Coronary artery (tissue), 2 donors: ENCODE measurements around the gene EHHADH.

Experiments
- DNase-seq: peaks from one replicate; pipeline ENCODE4 v3.0.0-alpha.2; 2017; ENCODE audit warnings: low spot score
- H3K27ac ChIP-seq, 2 donors: fragments of 200-600 bp; sonication (generic); one replicate each; pipeline ENCODE4 v1.5.1; 2016 to 2019
- H3K4me3 ChIP-seq: fragments of 200-600 bp; sonication (generic); 2 replicates; pipeline ENCODE4 v1.5.1; 2016; ENCODE audit warnings: mild to moderate bottlenecking, moderate library complexity
- TF ChIP-seq, protein P1 (sequence below): fragments of 200-600 bp; sonication (generic); IDR thresholded peaks from one replicate; pipeline ENCODE4 v1.5.1; 2019; ENCODE audit warnings: antibody characterized with exemption

Gene EHHADH

DNA sequence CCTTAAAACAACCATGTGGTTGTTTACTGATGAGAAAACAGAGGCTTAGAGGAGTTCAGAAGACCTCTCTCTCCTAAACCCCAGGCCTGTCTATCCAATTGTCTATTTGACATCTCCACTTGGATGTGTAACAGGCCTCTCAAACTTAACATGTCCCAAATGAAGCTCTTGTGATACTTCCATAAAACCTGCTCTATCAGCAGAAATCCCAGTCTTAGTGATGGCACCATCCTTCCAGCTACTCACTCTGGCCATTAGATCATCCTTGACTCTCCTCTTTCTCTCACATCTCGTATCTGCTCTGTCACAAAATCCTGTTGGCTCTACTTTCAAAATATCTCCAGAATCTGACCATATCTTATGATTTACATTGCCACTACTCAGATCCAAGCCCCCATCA is 28.8 kb downstream of the EHHADH start:
- no peak for DNase-seq
- Histone ChIP-seq H3K27ac (no peak overlapping the region), H3K4me3 (no peak overlapping the region)
- TF ChIP-seq, protein P1, sequence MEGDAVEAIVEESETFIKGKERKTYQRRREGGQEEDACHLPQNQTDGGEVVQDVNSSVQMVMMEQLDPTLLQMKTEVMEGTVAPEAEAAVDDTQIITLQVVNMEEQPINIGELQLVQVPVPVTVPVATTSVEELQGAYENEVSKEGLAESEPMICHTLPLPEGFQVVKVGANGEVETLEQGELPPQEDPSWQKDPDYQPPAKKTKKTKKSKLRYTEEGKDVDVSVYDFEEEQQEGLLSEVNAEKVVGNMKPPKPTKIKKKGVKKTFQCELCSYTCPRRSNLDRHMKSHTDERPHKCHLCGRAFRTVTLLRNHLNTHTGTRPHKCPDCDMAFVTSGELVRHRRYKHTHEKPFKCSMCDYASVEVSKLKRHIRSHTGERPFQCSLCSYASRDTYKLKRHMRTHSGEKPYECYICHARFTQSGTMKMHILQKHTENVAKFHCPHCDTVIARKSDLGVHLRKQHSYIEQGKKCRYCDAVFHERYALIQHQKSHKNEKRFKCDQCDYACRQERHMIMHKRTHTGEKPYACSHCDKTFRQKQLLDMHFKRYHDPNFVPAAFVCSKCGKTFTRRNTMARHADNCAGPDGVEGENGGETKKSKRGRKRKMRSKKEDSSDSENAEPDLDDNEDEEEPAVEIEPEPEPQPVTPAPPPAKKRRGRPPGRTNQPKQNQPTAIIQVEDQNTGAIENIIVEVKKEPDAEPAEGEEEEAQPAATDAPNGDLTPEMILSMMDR: no peak

DNA sequence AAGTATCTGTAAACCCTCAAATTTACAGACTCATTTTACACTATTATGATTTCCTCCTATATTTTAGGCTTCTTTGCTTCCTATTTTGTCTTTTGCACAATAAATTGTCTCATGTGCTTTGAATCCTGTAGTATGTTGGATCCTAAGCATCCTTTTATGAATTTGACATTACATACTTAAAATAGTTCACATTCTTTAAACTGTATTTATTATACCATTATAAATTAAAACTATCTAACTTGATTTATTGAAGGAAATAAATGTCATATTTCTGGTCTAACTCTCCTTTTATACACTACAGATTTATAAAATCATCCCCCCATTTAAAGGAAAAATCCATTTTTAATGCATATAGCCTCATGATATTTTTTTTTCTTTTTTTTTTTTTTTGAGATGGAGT is 32.6 kb downstream of the EHHADH start:
- no peak overlapping the region for H3K4me3 ChIP-seq
- no peak overlapping the region for H3K27ac ChIP-seq
- TF ChIP-seq, protein P1: no peak
- DNase-seq: no peak

DNA sequence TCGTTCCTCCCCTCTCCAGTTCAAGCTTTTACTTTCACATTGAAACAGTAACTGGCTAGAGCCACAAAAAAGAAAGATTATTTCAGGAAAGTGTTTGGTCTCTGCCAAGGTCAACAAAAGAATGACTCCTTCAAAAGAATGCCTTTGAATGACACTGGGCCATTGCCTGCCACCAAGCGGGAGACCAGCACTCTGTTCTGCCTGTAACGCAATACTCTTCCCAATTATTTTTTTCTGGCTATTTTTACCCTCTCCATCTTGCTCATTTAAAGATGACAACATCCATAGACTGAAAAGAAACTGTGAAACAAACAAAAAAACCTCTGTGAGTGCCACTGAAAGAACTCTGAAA is 37.3 kb downstream of the EHHADH start:
- Histone ChIP-seq H3K27ac (peak overlapping the region; percentile 43 to 55), H3K4me3 (peak overlapping the region; percentile 51)
- TF ChIP-seq, protein P1: no peak
- DNase-seq: no peak

DNA sequence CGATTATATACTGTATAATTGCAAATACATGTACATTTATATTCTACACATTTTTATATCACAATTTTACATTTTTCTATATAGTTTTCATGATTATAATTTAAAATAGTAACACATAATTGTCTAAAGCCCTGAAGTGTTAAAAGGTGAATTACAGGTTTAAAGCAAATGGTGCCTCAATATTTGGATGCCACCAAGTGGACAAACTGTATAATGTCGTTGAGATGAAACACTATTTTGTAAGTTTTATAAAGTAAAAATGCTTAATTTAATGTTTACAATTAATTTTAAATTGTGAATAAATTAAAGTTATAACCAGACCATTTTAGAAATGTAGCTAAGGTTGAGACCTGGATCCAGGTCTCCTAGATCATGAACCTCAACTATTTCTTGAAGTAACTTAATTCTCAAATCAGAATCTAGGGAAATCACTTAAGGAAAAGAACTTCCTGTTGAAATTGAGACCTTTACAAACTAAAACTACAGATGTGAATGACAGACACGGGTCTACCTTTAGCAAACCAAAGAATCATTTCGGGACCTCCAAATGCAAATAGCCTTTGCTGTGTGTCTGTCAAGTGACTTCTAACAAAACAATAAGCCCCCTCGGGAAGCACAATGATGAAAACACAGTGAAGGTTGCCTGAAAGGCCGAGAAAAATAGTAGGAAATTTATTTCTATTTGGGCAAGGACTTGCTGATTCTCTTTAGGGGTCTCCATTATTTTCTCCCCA is 37.8 kb downstream of the EHHADH start:
- peak overlapping the region; percentile 41 to 43 for H3K27ac ChIP-seq
- TF ChIP-seq, protein P1: peak; percentile 46
- no peak for DNase-seq
- H3K4me3 ChIP-seq: peak overlapping the region; percentile 51

DNA sequence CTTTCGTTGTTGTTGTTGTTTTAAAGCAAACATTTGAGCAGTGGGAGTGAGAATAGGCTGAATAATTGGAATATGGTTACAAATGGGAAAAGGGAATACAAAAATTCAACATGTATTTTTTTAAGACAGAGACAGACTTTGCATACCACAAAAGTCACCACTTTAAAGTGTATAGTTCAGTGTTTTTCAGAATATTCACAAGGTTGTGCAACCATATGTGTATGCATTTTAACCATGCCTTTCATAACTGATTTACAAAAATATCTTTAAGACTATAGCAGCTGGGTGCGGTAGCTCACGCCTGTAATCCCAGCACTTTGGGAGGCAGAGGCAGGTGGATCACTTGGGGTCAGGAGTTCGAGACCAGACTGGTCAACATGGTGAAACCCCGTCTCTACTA is 41.3 kb downstream of the EHHADH start:
- TF ChIP-seq, protein P1: no peak
- no peak overlapping the region for H3K4me3 ChIP-seq
- DNase-seq: no peak
- H3K27ac ChIP-seq: no peak overlapping the region

DNA sequence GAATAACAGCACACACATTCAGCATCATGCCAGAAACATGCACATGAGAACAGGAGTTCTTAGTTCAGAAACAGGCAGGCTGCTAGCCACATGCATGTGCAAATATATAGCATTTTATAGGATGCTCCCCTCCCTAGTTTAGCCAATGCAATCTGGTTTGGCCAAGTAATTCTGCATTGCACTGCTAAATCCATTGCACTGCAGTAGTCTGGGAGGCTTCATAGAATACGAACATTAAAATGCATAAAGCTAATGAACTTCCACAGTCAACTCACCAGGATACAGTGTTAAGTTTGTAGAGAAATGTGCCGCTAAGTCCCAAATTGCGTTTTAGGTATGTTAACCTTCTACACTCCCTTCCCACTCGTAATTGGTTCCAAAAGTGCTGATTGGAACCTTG is 41.8 kb downstream of the EHHADH start:
- no peak for DNase-seq
- H3K27ac ChIP-seq: no peak overlapping the region
- H3K4me3 ChIP-seq: no peak overlapping the region
- TF ChIP-seq, protein P1: no peak

DNA sequence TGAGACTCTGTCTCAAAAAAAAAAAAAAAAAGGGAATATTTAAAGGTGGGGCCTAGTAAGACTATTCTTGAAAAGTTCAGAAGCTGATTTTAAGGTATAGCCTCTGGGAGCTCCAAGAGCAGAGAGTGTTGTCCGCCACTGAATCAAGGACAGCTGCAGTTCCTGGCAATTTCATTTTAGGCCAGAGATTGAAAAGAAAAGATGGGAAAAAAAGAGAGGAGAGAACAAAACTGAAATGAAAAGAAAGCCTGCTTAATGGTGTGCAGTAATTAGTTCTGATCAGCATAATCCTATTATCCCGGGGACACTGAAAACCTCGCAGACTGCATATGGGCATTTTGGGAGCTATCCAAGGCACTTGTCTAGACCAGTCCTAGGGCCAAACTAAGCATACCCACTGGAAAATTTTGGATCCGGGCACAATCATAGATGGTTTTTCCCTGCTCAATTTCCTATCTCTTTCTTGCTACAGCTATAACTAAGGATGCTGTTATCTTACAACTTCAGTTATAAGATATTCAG is 43.2 kb downstream of the EHHADH start:
- Histone ChIP-seq H3K4me3 (no peak overlapping the region), H3K27ac (no peak overlapping the region)
- DNase-seq: no peak
- TF ChIP-seq, protein P1: no peak
